OCI-LY3 (cell line): ENCODE data around the gene CLEC16A.
"Not testable (repeated sequence)": the region's sequence is repeated elsewhere in the genome, so short reads cannot be mapped to it uniquely, and the experiment has no call there.

Source experiments
- H2AFZ ChIP-seq: fragments of 200-600, 300-600 bp; shearing (Covaris generic); 2 replicates; pipeline ENCODE4 v1.6.0; 2014; ENCODE audit warnings: antibody characterized with exemption, low read depth, low read length
- H3K27ac ChIP-seq: fragments of 200-600, 300-600 bp; sonication (generic); 2 replicates; pipeline ENCODE4 v1.5.1; 2014; ENCODE audit warnings: mild to moderate bottlenecking, low read length, moderate library complexity, mixed read lengths
- H3K27me3 ChIP-seq: fragments of 200-600, 300-600 bp; sonication (generic); 2 replicates; pipeline ENCODE4 v1.6.1; 2014; ENCODE audit warnings: low read depth, low read length, mixed read lengths
- H3K36me3 ChIP-seq: fragments of 200-600, 300-600 bp; sonication (generic); replicated peaks from 2 replicates; pipeline ENCODE3; 2014; ENCODE audit warnings: low read depth, low read length, mixed read lengths
- H3K4me1 ChIP-seq: fragments of 300-600, 200-600 bp; sonication (generic); 2 replicates; pipeline ENCODE4 v1.6.1; 2014; ENCODE audit warnings: low read length, mixed read lengths
- H3K4me2 ChIP-seq: fragments of 200-600, 300-600 bp; sonication (generic); 2 replicates; pipeline ENCODE4 v1.6.1; 2014; ENCODE audit warnings: low read length, mixed read lengths
- H3K4me3 ChIP-seq: fragments of 300-600, 200-600 bp; sonication (generic); 2 replicates; pipeline ENCODE4 v1.5.1; 2014; ENCODE audit warnings: antibody characterized with exemption, mild to moderate bottlenecking, low read length, moderate library complexity
- H3K79me2 ChIP-seq: fragments of 300-600, 200-600 bp; shearing (Covaris generic); 2 replicates; pipeline ENCODE4 v1.6.1; 2014; ENCODE audit warnings: mild to moderate bottlenecking, low read length, mixed read lengths
- H3K9ac ChIP-seq: fragments of 300-600, 200-600 bp; shearing (Covaris generic); 2 replicates; pipeline ENCODE4 v1.6.0; 2014; ENCODE audit warnings: mild to moderate bottlenecking, low read length, moderate library complexity
- H3K9me3 ChIP-seq: fragments of 200-600, 300-600 bp; shearing (Covaris generic); 2 replicates; pipeline ENCODE4 v1.6.1; 2014; ENCODE audit warnings: low read length, mixed read lengths; ENCODE audit not compliant: insufficient read depth
- H4K20me1 ChIP-seq: fragments of 200-600, 300-600 bp; sonication (generic); 2 replicates; pipeline ENCODE4 v1.6.1; 2016; ENCODE audit warnings: low read length, mixed read lengths; ENCODE audit not compliant: insufficient read depth
- CTCF ChIP-seq: fragments of 200-600, 300-600 bp; sonication (generic); IDR thresholded peaks from 2 replicates; pipeline ENCODE4 v1.5.1; 2014; ENCODE audit warnings: antibody characterized with exemption, low read length, low read depth
- EZH2phosphoT487 ChIP-seq: fragments of 200-600 bp; shearing (Covaris generic); IDR thresholded peaks from 2 replicates; pipeline ENCODE4 v1.6.1; 2018; ENCODE audit warnings: antibody characterized with exemption, mixed run types, low read depth

CLEC16A gene

GRCh38 chr16:10964891-10965326, 20.5 kb downstream of the CLEC16A start:
- H3K4me1 ChIP-seq: peaks cover 36% of the 10 kb centered on the region
- peaks cover 12% of the 10 kb centered on the region for H3K36me3 ChIP-seq
- no peak for TF ChIP-seq CTCF
- TF ChIP-seq EZH2phosphoT487: no peak
- H3K27me3 ChIP-seq: no peaks in the 10 kb centered on the region
- H4K20me1 ChIP-seq: no peaks in the 10 kb centered on the region
- no peaks in the 10 kb centered on the region for H3K79me2 ChIP-seq
- H2AFZ ChIP-seq: no peak overlapping the region
- peak overlapping the region; percentile 22 for H3K9ac ChIP-seq
- H3K9me3 ChIP-seq: peaks cover 3% of the 10 kb centered on the region; the same call in 1 of the 2 replicates
- peak overlapping the region; percentile 82 for H3K4me2 ChIP-seq
- peak overlapping the region; percentile 58 for H3K4me3 ChIP-seq
- peak overlapping the region; percentile 78 for H3K27ac ChIP-seq

GRCh38 chr16:10965440-10966061, 21.2 kb downstream of the CLEC16A start:
- H3K27ac ChIP-seq: peak overlapping the region; percentile 78
- no peak for TF ChIP-seq EZH2phosphoT487
- TF ChIP-seq CTCF: no peak
- peaks cover 12% of the 10 kb centered on the region for H3K36me3 ChIP-seq
- H3K9me3 ChIP-seq: peaks cover 3% of the 10 kb centered on the region; the same call in 1 of the 2 replicates
- H2AFZ ChIP-seq: no peak overlapping the region
- peak overlapping the region; percentile 58 for H3K4me3 ChIP-seq
- no peaks in the 10 kb centered on the region for H4K20me1 ChIP-seq
- peaks cover 36% of the 10 kb centered on the region for H3K4me1 ChIP-seq
- peak overlapping the region; percentile 82 for H3K4me2 ChIP-seq
- H3K79me2 ChIP-seq: no peaks in the 10 kb centered on the region
- H3K27me3 ChIP-seq: no peaks in the 10 kb centered on the region
- peak overlapping the region; percentile 28 for H3K9ac ChIP-seq

- H3K4me1 ChIP-seq: peaks cover 36% of the 10 kb centered on the region
- peaks cover 3% of the 10 kb centered on the region; the same call in 1 of the 2 replicates for H3K9me3 ChIP-seq
- no peaks in the 10 kb centered on the region for H3K27me3 ChIP-seq
- peaks cover 16% of the 10 kb centered on the region for H3K36me3 ChIP-seq
- peak overlapping the region; percentile 58; the same call in 1 of the 2 replicates for H3K4me3 ChIP-seq
- peak overlapping the region; percentile 78; the same call in 1 of the 2 replicates for H3K27ac ChIP-seq
- peak overlapping the region; percentile 28 for H3K9ac ChIP-seq
- no peaks in the 10 kb centered on the region for H3K79me2 ChIP-seq
- TF ChIP-seq EZH2phosphoT487: no peak
- TF ChIP-seq CTCF: no peak
- H2AFZ ChIP-seq: no peak overlapping the region
- H4K20me1 ChIP-seq: no peaks in the 10 kb centered on the region
- H3K4me2 ChIP-seq: peak overlapping the region; percentile 82
Measured at GRCh38 chr16:10966129-10966528, 21.8 kb downstream of the CLEC16A start.

GRCh38 chr16:10966559-10966958, 22.2 kb downstream of the CLEC16A start:
- peaks cover 36% of the 10 kb centered on the region for H3K4me1 ChIP-seq
- not testable (repeated sequence) for H3K9me3 ChIP-seq, H2AFZ ChIP-seq, H3K4me3 ChIP-seq, H4K20me1 ChIP-seq, H3K9ac ChIP-seq, H3K27ac ChIP-seq, H3K79me2 ChIP-seq, H3K27me3 ChIP-seq
- peak overlapping the region; percentile 82 for H3K4me2 ChIP-seq
- peaks cover 18% of the 10 kb centered on the region for H3K36me3 ChIP-seq
